ENCODE data around the gene POMZP3. TPM values are rescaled to one million over a fixed set of nuclear protein-coding genes. Genes with fewer than 3 reads are reported as not detected.
"Not testable (repeated sequence)": the region's sequence is repeated elsewhere in the genome, so short reads cannot be mapped to it uniquely, and the experiment has no call there.

Gene POMZP3
- total and polyA plus RNA-seq, 7 experiments from 2014 or later, result 2.2 to 26.0 (median 22.5) TPM

DNA sequence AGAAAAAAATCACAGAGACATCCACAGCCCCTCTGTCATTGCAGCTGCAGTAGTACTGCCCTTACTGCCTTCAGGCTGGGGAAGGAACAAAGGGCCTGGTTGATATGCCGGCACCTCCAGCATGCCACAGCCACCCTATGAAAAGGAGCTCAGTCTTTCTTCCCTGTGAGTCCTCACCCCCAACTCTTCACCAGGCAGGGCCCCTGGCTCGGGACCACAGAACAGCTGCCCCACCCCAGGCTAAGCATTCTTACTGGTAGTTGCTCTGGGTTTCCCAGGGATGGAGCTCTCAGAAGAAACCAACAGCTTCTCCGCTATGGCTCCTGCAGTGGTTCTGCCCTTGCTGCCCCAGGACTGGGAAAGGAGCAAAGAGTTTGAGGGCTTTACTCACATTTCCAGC is 36.0 kb downstream of the POMZP3 start:
- H3K4me3 ChIP-seq (ENCODE audit: low read length); CTCF ChIA-PET; H3K27me3 Mint-ChIP-seq; H3K27ac Mint-ChIP-seq; intact Hi-C loops (cut with micrococcal nuclease); H3K36me3 ChIP-seq (ENCODE audit: control insufficient read depth in 2 of 3, insufficient read depth in 3 of 3, low read length in 3 of 3); ATAC-seq; H3K9me3 ChIP-seq (ENCODE audit: control insufficient read depth in 2 of 3, low read length in 3 of 3); H3K27ac ChIP-seq (ENCODE audit: low read depth, low read length); H3K4me1 ChIP-seq (ENCODE audit: control insufficient read depth in 2 of 2, insufficient read depth in 2 of 2, low read length in 2 of 2); H3K9me3 Mint-ChIP-seq; H3K4me3 Mint-ChIP-seq; POLR2A ChIA-PET; DNase-seq; H3K27me3 ChIP-seq (ENCODE audit: control insufficient read depth in 2 of 2, insufficient read depth in 2 of 2, low read length in 2 of 2): not testable (repeated sequence)
- Mint-ChIP-seq H3K36me3 (peaks cover 0 to 23% (median 0%) of the 10 kb centered on the region in 5 donors), H3K4me1 (peaks cover 14 to 46% (median 36%) of the 10 kb centered on the region in 7 donors)

DNA sequence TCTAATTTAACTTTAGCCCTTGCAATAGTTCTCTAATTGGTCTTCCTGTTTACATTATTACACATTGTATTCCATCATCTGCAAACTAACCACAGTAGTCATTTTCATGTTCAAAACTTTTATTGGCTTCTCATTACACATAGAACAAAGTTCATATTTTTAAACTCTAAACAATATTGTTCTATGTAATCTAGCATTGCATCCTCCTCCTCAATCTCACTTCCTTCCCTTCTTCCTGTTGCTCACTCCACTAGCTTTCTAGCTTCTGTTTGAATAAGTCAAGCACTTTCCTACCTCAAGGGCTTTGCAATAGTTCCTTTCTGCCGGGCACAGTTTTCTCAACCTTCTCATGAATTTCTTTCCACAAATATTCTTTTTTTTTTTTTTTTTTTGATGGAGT is 38.5 kb downstream of the POMZP3 start:
- H3K27ac ChIP-seq (ENCODE audit: low read depth, low read length); H3K4me3 ChIP-seq (ENCODE audit: low read length); H3K27me3 Mint-ChIP-seq; H3K36me3 ChIP-seq (ENCODE audit: control insufficient read depth in 2 of 3, insufficient read depth in 3 of 3, low read length in 3 of 3); H3K27me3 ChIP-seq (ENCODE audit: control insufficient read depth in 2 of 2, insufficient read depth in 2 of 2, low read length in 2 of 2); CTCF ChIA-PET; intact Hi-C loops (cut with micrococcal nuclease); DNase-seq; POLR2A ChIA-PET; H3K9me3 ChIP-seq (ENCODE audit: control insufficient read depth in 2 of 3, low read length in 3 of 3); H3K9me3 Mint-ChIP-seq: not testable (repeated sequence)
- peak; percentile 47 for ATAC-seq
- Mint-ChIP-seq H3K36me3 (peaks cover 0 to 12% (median 0%) of the 10 kb centered on the region in 5 donors), H3K4me1 (peaks cover 22 to 49% (median 48%) of the 10 kb centered on the region in 7 donors), H3K27ac (peak overlapping the region in 7 of 9 donors; percentile 38 to 79 (median 60)), H3K4me3 (peak overlapping the region in 5 of 10 donors; percentile 22 to 45 (median 36))
- peaks cover 0 to 10% of the 10 kb centered on the region in 2 donors for H3K4me1 ChIP-seq (ENCODE audit: control insufficient read depth in 2 of 2, insufficient read depth in 2 of 2, low read length in 2 of 2)

DNA sequence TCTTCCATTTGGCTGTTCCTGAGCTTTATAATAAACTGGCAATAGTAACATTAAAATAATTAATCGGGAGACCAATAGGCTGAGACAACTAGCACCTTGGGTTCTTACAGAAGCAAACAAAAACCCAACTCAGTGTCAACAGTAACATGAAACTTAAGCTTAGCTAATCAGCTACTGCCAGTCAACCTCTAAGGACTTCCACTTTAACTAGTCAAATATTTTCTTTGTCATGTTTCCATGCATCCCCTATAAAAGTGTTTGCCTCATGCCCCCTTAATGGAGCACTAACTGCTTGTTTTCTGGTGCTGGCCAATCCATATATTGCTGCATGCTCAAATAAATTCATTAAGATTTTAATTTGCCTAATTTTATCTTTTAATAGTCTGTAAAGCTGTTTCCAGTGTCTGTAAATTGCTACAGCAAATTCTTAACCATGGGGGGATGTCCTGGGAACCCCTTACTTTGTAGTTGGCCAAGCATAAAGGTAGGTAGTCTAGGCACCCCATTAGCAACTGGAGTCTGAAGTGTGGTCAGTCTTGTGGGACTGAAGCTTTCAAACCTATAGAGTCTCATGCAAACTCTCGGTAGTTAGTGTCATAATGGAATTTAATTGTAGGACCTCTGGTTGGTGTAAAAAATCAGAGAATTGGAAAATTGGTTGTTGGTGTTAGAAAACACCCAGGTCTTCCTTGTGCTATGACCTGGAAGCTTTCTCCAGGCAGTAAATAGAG is 40.3 kb downstream of the POMZP3 start:
- CTCF ChIA-PET; H3K9me3 Mint-ChIP-seq; H3K27me3 ChIP-seq (ENCODE audit: control insufficient read depth in 2 of 2, insufficient read depth in 2 of 2, low read length in 2 of 2); H3K36me3 Mint-ChIP-seq; DNase-seq; H3K36me3 ChIP-seq (ENCODE audit: control insufficient read depth in 2 of 3, insufficient read depth in 3 of 3, low read length in 3 of 3); H3K9me3 ChIP-seq (ENCODE audit: control insufficient read depth in 2 of 3, low read length in 3 of 3); H3K4me3 ChIP-seq (ENCODE audit: low read length); ATAC-seq; POLR2A ChIA-PET; intact Hi-C loops (cut with micrococcal nuclease); H3K27me3 Mint-ChIP-seq; H3K27ac ChIP-seq (ENCODE audit: low read depth, low read length): not testable (repeated sequence)
- H3K27ac Mint-ChIP-seq, result peak overlapping the region in 5 of 9 donors; percentile 32 to 79 (median 47)
- H3K4me3 Mint-ChIP-seq, result peak overlapping the region in 1 of 10 donors; percentile 15
- H3K4me1 ChIP-seq (ENCODE audit: control insufficient read depth in 2 of 2, insufficient read depth in 2 of 2, low read length in 2 of 2), result peaks cover 0 to 18% of the 10 kb centered on the region in 2 donors
- peaks cover 28 to 65% (median 55%) of the 10 kb centered on the region in 7 donors for H3K4me1 Mint-ChIP-seq

DNA sequence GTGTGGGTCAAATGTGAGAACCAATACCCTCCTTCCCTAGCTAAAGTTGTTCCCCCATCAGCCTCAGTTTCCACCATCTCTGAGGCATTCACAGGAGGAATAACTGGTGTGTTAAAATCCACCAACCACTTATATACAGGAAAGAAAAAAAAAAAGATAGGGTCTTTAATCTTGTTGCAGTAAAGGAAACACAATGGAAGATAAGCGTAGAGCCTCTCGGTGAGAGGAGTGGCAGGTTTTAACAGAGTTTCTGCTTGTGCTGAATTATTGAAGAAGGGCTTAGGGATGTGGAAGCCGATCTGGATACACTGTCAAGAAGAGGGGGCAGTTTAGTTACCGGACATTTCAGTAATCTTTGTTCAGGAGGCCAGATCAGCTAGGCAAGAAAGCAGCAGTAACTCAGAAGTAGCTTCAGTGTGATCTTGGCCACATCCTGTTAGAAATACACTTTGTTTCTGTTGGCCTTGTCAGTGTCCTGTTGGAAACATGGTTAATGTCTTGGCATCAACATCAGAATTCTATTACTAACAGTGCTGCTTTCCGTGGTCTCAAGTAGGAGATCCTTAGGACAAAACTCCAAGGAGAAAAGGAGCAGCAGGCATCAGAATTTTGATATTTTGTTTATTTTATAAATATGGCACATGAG is 43.3 kb downstream of the POMZP3 start:
- Mint-ChIP-seq H3K27ac (peak overlapping the region; percentile 62 to 93 (median 90)), H3K4me3 (peak overlapping the region; percentile 52 to 89 (median 74)), H3K4me1 (peaks cover 28 to 76% (median 58%) of the 10 kb centered on the region in 7 donors)
- H3K4me1 ChIP-seq (ENCODE audit: control insufficient read depth in 2 of 2, insufficient read depth in 2 of 2, low read length in 2 of 2), result peaks cover 0 to 18% of the 10 kb centered on the region in 2 donors
- H3K9me3 Mint-ChIP-seq; H3K27me3 ChIP-seq (ENCODE audit: control insufficient read depth in 2 of 2, insufficient read depth in 2 of 2, low read length in 2 of 2); H3K36me3 Mint-ChIP-seq; H3K36me3 ChIP-seq (ENCODE audit: control insufficient read depth in 2 of 3, insufficient read depth in 3 of 3, low read length in 3 of 3); H3K27me3 Mint-ChIP-seq; H3K4me3 ChIP-seq (ENCODE audit: low read length); intact Hi-C loops (cut with micrococcal nuclease); CTCF ChIA-PET; POLR2A ChIA-PET; H3K9me3 ChIP-seq (ENCODE audit: control insufficient read depth in 2 of 3, low read length in 3 of 3): not testable (repeated sequence)
- ATAC-seq (peak; percentile 44), DNase-seq (peak in 5 of 9 donors; percentile 9 to 30 (median 26))
- H3K27ac ChIP-seq (ENCODE audit: low read depth, low read length), result peak overlapping the region; percentile 54

DNA sequence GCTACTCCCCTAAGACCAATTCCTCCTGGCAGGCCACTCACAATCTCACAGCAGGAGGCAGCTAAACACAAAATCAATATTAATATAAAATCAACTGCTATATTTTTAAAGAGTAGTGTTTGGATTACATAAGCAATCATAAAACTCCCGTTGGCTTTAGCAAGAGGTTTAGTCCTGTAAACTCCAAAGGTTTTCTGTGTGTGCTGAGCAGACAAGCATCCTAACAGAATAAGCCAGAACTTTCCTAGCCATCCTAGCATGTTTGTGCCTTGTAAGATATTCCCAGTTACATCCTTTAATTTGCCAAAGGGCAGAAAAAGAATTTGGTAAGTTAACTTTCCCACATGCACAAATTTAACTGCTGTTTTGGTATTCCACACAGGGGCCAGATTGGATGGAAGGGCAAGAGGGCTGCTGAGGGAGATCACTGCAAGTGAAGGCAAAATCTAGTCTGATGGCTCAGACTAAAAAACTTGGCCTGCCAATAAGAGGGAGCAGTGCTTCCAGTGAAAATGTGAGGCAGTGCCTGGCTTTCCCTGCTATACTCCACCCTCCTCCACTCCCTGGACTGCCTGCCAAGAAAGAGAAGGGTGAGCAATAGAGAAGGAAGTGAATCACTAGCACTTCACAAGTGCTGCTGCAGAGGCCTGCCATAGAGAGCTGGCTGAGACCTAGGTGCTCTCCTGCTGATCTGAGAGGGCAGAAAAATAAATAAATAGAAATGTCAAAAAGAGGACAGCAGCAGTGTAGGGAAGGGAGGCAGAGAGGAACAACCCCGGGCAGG is 44.0 kb downstream of the POMZP3 start:
- CTCF ChIA-PET; intact Hi-C loops (cut with micrococcal nuclease); H3K36me3 Mint-ChIP-seq; POLR2A ChIA-PET; H3K36me3 ChIP-seq (ENCODE audit: control insufficient read depth in 2 of 3, insufficient read depth in 3 of 3, low read length in 3 of 3); H3K27me3 ChIP-seq (ENCODE audit: control insufficient read depth in 2 of 2, insufficient read depth in 2 of 2, low read length in 2 of 2); H3K9me3 ChIP-seq (ENCODE audit: control insufficient read depth in 2 of 3, low read length in 3 of 3); H3K27me3 Mint-ChIP-seq; H3K9me3 Mint-ChIP-seq; H3K4me3 ChIP-seq (ENCODE audit: low read length): not testable (repeated sequence)
- Histone ChIP-seq H3K4me1 (ENCODE audit: control insufficient read depth in 2 of 2, insufficient read depth in 2 of 2, low read length in 2 of 2) (peaks cover 0 to 15% of the 10 kb centered on the region in 2 donors), H3K27ac (ENCODE audit: low read depth, low read length) (peak overlapping the region; percentile 54)
- peak; percentile 86 for ATAC-seq
- peaks cover 24 to 70% (median 54%) of the 10 kb centered on the region in 7 donors for H3K4me1 Mint-ChIP-seq
- peak in 1 of 9 donors; percentile 23 for DNase-seq
- H3K4me3 Mint-ChIP-seq, result peak overlapping the region; percentile 37 to 81 (median 70)
- H3K27ac Mint-ChIP-seq, result peak overlapping the region; percentile 25 to 93 (median 90)

DNA sequence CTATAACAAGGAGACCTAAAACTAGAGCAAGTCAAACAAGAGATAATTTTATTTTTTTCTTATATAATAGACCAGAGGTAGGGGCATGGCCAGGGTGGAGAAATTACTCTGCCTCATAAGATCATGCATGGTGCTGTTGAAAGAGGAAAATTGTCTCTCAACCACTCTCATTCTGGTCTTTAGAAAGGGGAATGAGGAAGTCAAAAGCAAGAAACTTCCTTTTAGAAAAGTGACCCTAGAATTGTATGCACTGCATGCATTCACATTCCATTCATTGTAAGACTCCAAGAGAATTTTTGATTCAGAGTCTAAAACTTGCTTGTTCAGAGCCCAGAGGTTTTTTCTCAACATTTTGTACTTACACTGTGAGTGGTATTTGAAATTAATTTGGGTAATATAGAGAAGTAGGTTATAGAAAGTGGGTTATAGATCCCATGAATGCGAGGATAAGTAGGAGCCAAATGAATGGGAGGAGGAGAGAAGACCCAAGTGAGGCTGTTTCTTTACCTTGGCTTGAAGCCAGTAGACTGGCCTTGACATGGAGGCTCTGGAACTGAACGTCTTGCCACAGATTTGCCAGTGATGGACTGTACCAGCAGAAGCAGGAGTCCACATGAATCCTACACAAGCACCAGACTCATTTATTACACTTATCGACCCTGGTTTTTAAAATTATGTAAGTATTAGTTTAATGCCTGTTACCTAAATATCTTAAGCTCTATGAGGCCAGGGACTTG is 51.0 kb downstream of the POMZP3 start:
- intact Hi-C loops (cut with micrococcal nuclease); H3K9me3 Mint-ChIP-seq; CTCF ChIA-PET; H3K4me3 Mint-ChIP-seq; H3K27ac ChIP-seq (ENCODE audit: low read depth, low read length); H3K27me3 ChIP-seq (ENCODE audit: control insufficient read depth in 2 of 2, insufficient read depth in 2 of 2, low read length in 2 of 2); POLR2A ChIA-PET; H3K4me3 ChIP-seq (ENCODE audit: low read length); DNase-seq; H3K27me3 Mint-ChIP-seq; ATAC-seq; H3K4me1 ChIP-seq (ENCODE audit: control insufficient read depth in 2 of 2, insufficient read depth in 2 of 2, low read length in 2 of 2); H3K36me3 ChIP-seq (ENCODE audit: control insufficient read depth in 2 of 3, insufficient read depth in 3 of 3, low read length in 3 of 3); H3K9me3 ChIP-seq (ENCODE audit: control insufficient read depth in 2 of 3, low read length in 3 of 3): not testable (repeated sequence)
- Mint-ChIP-seq H3K36me3 (peaks cover 0 to 12% (median 3%) of the 10 kb centered on the region in 5 donors), H3K27ac (peak overlapping the region in 2 of 9 donors; percentile 19 to 28), H3K4me1 (peaks cover 1 to 16% (median 9%) of the 10 kb centered on the region in 7 donors)

Measured in naive thymus-derived CD4-positive, alpha-beta T cell (primary cell).